Activated CD4-positive, alpha-beta T cell treated with anti-CD3 and anti-CD28 coated beads, Interleukin-2, amount 50 U/mL, for 24 hours (primary cell): ENCODE data around the gene ZNF609.
"Not testable (repeated sequence)": the region's sequence is repeated elsewhere in the genome, so short reads cannot be mapped to it uniquely, and the experiment has no call there.

Source experiments
- DNase-seq, 2 donors: peaks; one replicate each; pipeline ENCODE4 v3.0.0-alpha.2; 2020; ENCODE audit warnings: low read depth in 1 of 2, low spot score in 1 of 2

Gene ZNF609

GRCh38 chr15:64582202-64582601, 121.8 kb downstream of the ZNF609 start:
- DNase-seq, result no peak

- no peak for DNase-seq
Measured at GRCh38 chr15:64583519-64583918, 123.1 kb downstream of the ZNF609 start.

GRCh38 chr15:64583983-64584382, 123.6 kb downstream of the ZNF609 start:
- DNase-seq, result no peak

GRCh38 chr15:64586259-64586870, 126.0 kb downstream of the ZNF609 start:
- DNase-seq, result no peak

GRCh38 chr15:64586984-64587383, 126.6 kb downstream of the ZNF609 start:
- DNase-seq, result no peak

- no peak for DNase-seq
Measured at GRCh38 chr15:64589435-64590084, 129.2 kb downstream of the ZNF609 start.

GRCh38 chr15:64592845-64593244, 132.5 kb downstream of the ZNF609 start:
- not testable (repeated sequence) for DNase-seq

- DNase-seq, result no peak
Measured at GRCh38 chr15:64596701-64597476, 136.5 kb downstream of the ZNF609 start.

GRCh38 chr15:64597477-64597822, 137.1 kb downstream of the ZNF609 start:
- DNase-seq, result no peak

DNA sequence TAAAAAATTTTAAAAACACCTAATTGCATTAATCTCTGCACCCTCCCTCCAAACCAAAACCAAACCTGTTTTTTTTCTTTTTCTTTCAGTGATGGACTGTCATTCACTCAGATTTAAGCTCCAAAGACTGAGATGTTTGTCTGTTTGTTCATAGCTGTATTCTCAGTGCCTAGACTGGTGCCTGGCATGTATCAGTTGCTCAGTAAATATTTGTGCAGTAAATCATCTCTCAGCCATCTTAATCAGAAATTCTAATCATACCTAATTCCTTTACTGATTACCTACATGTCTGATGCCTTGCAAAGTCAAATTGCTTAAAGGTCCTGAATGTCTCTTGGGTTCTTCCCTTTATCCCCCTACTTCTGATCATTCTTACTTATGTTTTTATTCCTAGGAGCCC, 138.8 kb downstream of the ZNF609 start:
- DNase-seq, result no peak

GRCh38 chr15:64599716-64600115, 139.3 kb downstream of the ZNF609 start:
- no peak for DNase-seq

DNA sequence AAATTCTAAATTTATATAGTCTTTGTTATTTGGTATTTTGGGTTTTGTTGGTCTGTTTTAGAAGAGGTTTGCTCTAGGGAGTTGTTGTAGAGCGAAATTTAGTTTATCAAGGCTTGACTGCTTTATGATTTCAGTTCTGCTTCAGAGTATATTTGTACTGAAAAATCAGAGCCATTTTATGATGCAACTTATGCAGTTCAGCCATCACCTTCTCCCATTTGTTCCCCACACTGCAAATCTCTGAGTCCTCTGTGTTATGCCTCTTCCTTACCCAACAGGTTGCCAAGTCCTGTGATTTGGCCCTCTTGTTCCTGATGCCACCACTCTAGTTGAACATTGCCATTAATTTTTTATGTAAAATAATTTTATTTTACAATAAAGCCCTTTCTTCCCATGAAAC, 140.4 kb downstream of the ZNF609 start:
- DNase-seq, result no peak

GRCh38 chr15:64604319-64604718, 143.9 kb downstream of the ZNF609 start:
- DNase-seq, result no peak

- DNase-seq, result not testable (repeated sequence)
Measured at GRCh38 chr15:64607416-64607815, 147.0 kb downstream of the ZNF609 start.

DNA sequence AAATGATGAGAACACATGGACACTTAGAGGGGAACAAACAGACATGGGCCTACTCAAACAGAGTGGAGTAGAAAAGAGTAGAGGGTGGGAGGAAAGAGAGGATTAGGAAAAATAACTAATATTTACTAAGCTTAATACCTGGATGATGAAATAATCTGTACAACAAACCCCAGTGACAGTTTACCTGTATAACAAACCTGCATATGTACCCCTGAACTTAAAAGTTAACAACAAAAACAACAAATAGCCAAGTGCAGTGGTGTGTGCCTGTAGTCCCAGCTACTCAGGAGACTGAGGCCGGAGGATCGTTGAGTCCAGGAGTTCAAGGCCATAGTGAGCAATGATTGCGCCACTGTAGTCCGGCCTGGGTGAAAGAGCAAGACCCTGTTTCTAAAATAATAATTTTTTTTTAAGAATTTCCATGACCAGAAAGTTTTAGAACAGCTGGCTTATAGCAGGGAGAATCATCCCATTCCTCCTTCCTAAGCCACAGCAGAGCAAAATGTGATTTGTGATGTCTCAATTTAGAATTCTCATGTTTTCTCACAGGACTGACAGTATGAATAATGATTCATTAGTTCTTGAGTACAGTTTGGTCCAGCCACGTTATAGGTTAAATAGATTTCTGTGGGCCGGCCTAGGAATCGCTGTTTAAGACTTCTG, 150.0 kb downstream of the ZNF609 start:
- DNase-seq, result no peak

- no peak for DNase-seq
Measured at GRCh38 chr15:64611085-64611725, 150.8 kb downstream of the ZNF609 start.

DNA sequence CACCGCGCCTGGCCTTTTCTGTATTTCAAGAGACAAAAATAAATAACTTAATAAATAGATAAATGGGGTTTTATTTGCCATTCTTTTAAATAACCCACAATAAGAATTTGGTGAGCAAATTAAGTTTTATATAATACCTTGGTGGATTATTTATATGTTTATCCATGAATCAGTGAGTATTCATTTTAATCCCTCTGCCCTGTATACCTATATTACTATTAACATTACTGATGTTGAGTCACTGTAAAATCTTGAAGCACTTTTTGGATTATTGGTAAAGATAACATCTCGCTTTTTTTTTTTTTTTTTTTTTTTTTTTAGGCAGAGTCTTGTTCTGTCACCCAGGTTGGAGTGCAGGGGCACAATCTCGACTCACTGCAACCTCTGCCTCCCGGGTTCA, 154.1 kb downstream of the ZNF609 start:
- DNase-seq, result no peak

- DNase-seq, result no peak
Measured at GRCh38 chr15:64617727-64618126, 157.3 kb downstream of the ZNF609 start.

DNA sequence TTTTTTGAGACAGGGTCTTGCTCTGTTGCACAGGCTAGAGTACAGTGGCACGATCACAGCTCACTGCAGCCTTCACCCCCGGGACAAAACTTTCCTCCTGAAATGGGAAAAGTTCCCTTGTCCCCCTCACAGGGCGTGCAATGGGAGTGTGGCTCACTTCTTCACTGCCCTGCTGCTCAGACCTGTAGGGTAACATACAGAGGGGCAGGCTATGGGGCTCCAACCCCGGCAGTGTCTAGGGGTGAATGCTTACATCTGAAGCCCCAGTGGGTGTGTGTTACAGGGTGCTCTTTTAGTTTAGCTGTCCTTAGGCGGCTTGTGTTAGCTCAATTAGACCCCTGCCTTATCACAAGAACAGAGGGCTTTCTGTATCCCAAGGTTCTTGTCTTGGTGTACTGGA, 157.8 kb downstream of the ZNF609 start:
- DNase-seq, result no peak

DNA sequence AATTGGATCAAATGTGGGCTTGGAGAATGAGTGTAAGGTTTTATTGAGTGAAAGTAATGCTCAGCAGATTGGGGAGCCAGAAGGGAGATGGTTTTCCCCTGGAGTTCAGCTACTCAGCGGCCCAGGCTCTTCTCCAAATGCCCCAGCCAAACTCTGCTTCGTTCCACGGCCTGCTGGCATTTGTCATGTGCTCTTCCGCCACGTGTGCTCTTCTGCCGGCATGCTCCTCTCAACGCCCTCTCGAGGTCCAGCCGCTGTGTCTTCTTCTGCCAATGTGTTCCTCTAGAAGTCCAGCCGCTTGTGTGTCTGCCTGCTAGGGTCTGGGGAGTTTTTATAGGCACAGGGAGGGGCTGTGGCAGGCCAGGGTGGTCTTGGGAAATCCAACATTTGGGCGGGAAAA, 158.2 kb downstream of the ZNF609 start:
- DNase-seq, result no peak
